HUES48 (cell line): ENCODE results near the gene SERINC3.
"Not testable (repeated sequence)": the region's sequence is repeated elsewhere in the genome, so short reads cannot be mapped to it uniquely, and the experiment has no call there.

Experiments
- H3K27ac ChIP-seq: one replicate; pipeline ENCODE4 v1.7.0; 2013; ENCODE audit warnings: low read depth, low read length, inconsistent platforms
- H3K27me3 ChIP-seq: 2 replicates; pipeline ENCODE4 v1.6.1; 2013; ENCODE audit warnings: mild to moderate bottlenecking, low read length; ENCODE audit not compliant: control insufficient read depth, insufficient read depth
- H3K36me3 ChIP-seq: 2 replicates; pipeline ENCODE4 v1.6.1; 2013; ENCODE audit warnings: low read length; ENCODE audit not compliant: control insufficient read depth, insufficient read depth
- H3K4me1 ChIP-seq: 2 replicates; pipeline ENCODE4 v1.6.1; 2013; ENCODE audit warnings: mild to moderate bottlenecking, low read length; ENCODE audit not compliant: control insufficient read depth, insufficient read depth
- H3K4me3 ChIP-seq: 2 replicates; pipeline ENCODE4 v1.5.1; 2013; ENCODE audit warnings: mild to moderate bottlenecking, low read depth, low read length
- H3K9ac ChIP-seq: 2 replicates; pipeline ENCODE4 v1.6.1; 2013; ENCODE audit warnings: mild to moderate bottlenecking, low read depth, low read length, moderate library complexity
- H3K9me3 ChIP-seq: 2 replicates; pipeline ENCODE4 v1.6.1; 2013; ENCODE audit warnings: low read length; ENCODE audit not compliant: control insufficient read depth, insufficient read depth

The SERINC3 gene

GRCh38 chr20:44521484-44522481 lies at the start of gene SERINC3:
Gene SERINC3 (minus strand): TSS chr20:44522070. CDS start chr20:44521951, 119 bp downstream.
- Histone ChIP-seq H3K36me3 (0 out of 2 replicates have a peak, but pooled peaks cover 1% of the 10 kb centered on the region), H3K27ac (peak within 1 kb of the TSS; percentile 96), H3K27me3 (no peaks in the 10 kb centered on the region), H3K4me3 (peak within 1 kb of the TSS; percentile 92), H3K4me1 (peaks cover 10% of the 10 kb centered on the region), H3K9ac (peak within 1 kb of the TSS; percentile 82), H3K9me3 (no peaks in the 10 kb centered on the region)

GRCh38 chr20:44571362-44571988 lies 49.6 kb upstream of the SERINC3 start:
- Histone ChIP-seq H3K9ac (no peak overlapping the region), H3K27ac (no peak overlapping the region), H3K4me1 (0 out of 2 replicates have a peak, but pooled peaks cover 2% of the 10 kb centered on the region), H3K4me3 (no peak overlapping the region), H3K27me3 (no peaks in the 10 kb centered on the region), H3K36me3 (no peaks in the 10 kb centered on the region), H3K9me3 (no peaks in the 10 kb centered on the region)

GRCh38 chr20:44570367-44570766 lies 48.5 kb upstream of the SERINC3 start:
- no peaks in the 10 kb centered on the region for H3K4me1 ChIP-seq
- no peak overlapping the region for H3K4me3 ChIP-seq
- H3K27ac ChIP-seq: no peak overlapping the region
- H3K9ac ChIP-seq: no peak overlapping the region
- no peaks in the 10 kb centered on the region for H3K36me3 ChIP-seq
- no peaks in the 10 kb centered on the region for H3K27me3 ChIP-seq
- H3K9me3 ChIP-seq: no peaks in the 10 kb centered on the region

GRCh38 chr20:44566811-44567210 lies 44.9 kb upstream of the SERINC3 start:
- no peak overlapping the region for H3K27ac ChIP-seq

GRCh38 chr20:44566018-44566417 lies 44.1 kb upstream of the SERINC3 start:
- no peak overlapping the region for H3K9ac ChIP-seq
- no peaks in the 10 kb centered on the region for H3K36me3 ChIP-seq
- H3K27ac ChIP-seq: no peak overlapping the region
- H3K9me3 ChIP-seq: no peaks in the 10 kb centered on the region
- no peak overlapping the region for H3K4me3 ChIP-seq
- H3K27me3 ChIP-seq: no peaks in the 10 kb centered on the region
- no peaks in the 10 kb centered on the region for H3K4me1 ChIP-seq

More at GRCh38 chr20:44566811-44567210, 44.9 kb upstream of the SERINC3 start:
- Histone ChIP-seq H3K9ac (no peak overlapping the region), H3K4me3 (no peak overlapping the region), H3K9me3 (no peaks in the 10 kb centered on the region), H3K36me3 (no peaks in the 10 kb centered on the region), H3K4me1 (no peaks in the 10 kb centered on the region), H3K27me3 (no peaks in the 10 kb centered on the region)

GRCh38 chr20:44561876-44562275 lies 40.0 kb upstream of the SERINC3 start:
- no peaks in the 10 kb centered on the region for H3K36me3 ChIP-seq
- H3K27me3 ChIP-seq: no peaks in the 10 kb centered on the region
- no peaks in the 10 kb centered on the region for H3K9me3 ChIP-seq
- no peaks in the 10 kb centered on the region for H3K4me1 ChIP-seq
- no peak overlapping the region for H3K27ac ChIP-seq
- no peak overlapping the region for H3K9ac ChIP-seq
- H3K4me3 ChIP-seq: no peak overlapping the region

GRCh38 chr20:44560818-44561217 lies 38.9 kb upstream of the SERINC3 start:
- H3K9ac ChIP-seq, H3K27me3 ChIP-seq, H3K9me3 ChIP-seq, H3K27ac ChIP-seq, H3K4me3 ChIP-seq, H3K4me1 ChIP-seq, H3K36me3 ChIP-seq: not testable (repeated sequence)

- Histone ChIP-seq H3K9me3 (no peaks in the 10 kb centered on the region), H3K4me1 (no peaks in the 10 kb centered on the region), H3K27me3 (no peaks in the 10 kb centered on the region), H3K4me3 (no peak overlapping the region), H3K9ac (no peak overlapping the region), H3K27ac (no peak overlapping the region), H3K36me3 (no peaks in the 10 kb centered on the region)
Measured at GRCh38 chr20:44560229-44560628, 38.4 kb upstream of the SERINC3 start.

- Histone ChIP-seq H3K36me3 (no peaks in the 10 kb centered on the region), H3K4me1 (no peaks in the 10 kb centered on the region), H3K27me3 (no peaks in the 10 kb centered on the region), H3K9me3 (no peaks in the 10 kb centered on the region), H3K9ac (no peak overlapping the region), H3K4me3 (no peak overlapping the region), H3K27ac (no peak overlapping the region)
Measured at GRCh38 chr20:44559302-44559701, 37.4 kb upstream of the SERINC3 start.

- Histone ChIP-seq H3K27ac (peak overlapping the region; percentile 39), H3K36me3 (no peaks in the 10 kb centered on the region), H3K27me3 (no peaks in the 10 kb centered on the region), H3K9ac (no peak overlapping the region), H3K4me1 (0 out of 2 replicates have a peak, but pooled peaks cover 3% of the 10 kb centered on the region), H3K4me3 (no peak overlapping the region), H3K9me3 (no peaks in the 10 kb centered on the region)
Measured at GRCh38 chr20:44552950-44553908, 31.4 kb upstream of the SERINC3 start.
